ENCODE data around the gene WDFY4.

The WDFY4 gene

DNA sequence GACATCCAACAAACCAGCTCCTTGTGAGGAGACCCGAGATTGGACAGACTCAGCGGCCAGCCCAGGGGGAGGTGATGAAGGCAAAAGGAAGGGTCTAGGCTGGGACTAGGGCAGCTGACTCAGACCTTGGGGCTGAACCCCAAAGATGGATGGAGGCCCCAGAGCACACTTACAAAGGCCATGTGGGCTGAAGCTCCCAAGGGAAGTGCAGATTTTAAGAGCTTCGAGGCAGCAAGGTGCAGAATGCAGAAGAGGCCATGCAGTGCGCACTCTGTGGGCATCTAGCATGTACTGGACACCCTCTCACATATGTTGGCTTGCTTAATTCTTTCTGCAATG, 11.8 kb downstream of the WDFY4 start:
- Histone ChIP-seq H3K4me3 (ENCODE audit: low read depth, low read length) (no peak overlapping the region), H3K9ac (ENCODE audit: low read depth, low read length) (no peak overlapping the region), H3K27me3 (ENCODE audit: control insufficient read depth, insufficient read depth, low read length) (no peaks in the 10 kb centered on the region), H3K9me3 (ENCODE audit: control insufficient read depth, insufficient read depth, low read length) (no peaks in the 10 kb centered on the region), H3K4me1 (ENCODE audit: control insufficient read depth, insufficient read depth, low read length) (no peaks in the 10 kb centered on the region), H3K36me3 (ENCODE audit: control insufficient read depth, insufficient read depth, low read length) (no peaks in the 10 kb centered on the region)

DNA sequence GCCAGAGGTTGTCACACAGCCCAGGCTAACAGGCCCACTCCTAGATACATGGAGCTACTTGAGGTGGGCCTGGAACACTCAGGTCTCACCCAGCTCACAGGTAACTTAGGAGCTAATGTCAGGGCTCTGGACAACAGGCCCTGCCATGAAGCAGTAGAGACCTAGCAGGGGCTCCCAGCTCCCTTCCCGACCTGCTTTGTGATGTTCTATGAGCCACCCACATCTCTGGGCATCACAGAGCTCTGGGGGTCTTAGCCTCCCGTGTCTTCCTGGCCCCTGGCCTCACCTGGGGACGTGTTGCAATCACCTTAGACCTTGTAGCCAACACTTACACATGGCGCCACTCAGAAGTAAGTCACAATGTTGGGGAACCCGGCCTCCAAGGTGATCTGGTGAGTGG, 12.4 kb downstream of the WDFY4 start:
- H3K9ac ChIP-seq (ENCODE audit: low read depth, low read length): no peak overlapping the region
- no peaks in the 10 kb centered on the region for H3K9me3 ChIP-seq (ENCODE audit: control insufficient read depth, insufficient read depth, low read length)
- no peaks in the 10 kb centered on the region for H3K4me1 ChIP-seq (ENCODE audit: control insufficient read depth, insufficient read depth, low read length)
- no peaks in the 10 kb centered on the region for H3K36me3 ChIP-seq (ENCODE audit: control insufficient read depth, insufficient read depth, low read length)
- H3K27me3 ChIP-seq (ENCODE audit: control insufficient read depth, insufficient read depth, low read length): no peaks in the 10 kb centered on the region
- H3K4me3 ChIP-seq (ENCODE audit: low read depth, low read length): no peak overlapping the region

DNA sequence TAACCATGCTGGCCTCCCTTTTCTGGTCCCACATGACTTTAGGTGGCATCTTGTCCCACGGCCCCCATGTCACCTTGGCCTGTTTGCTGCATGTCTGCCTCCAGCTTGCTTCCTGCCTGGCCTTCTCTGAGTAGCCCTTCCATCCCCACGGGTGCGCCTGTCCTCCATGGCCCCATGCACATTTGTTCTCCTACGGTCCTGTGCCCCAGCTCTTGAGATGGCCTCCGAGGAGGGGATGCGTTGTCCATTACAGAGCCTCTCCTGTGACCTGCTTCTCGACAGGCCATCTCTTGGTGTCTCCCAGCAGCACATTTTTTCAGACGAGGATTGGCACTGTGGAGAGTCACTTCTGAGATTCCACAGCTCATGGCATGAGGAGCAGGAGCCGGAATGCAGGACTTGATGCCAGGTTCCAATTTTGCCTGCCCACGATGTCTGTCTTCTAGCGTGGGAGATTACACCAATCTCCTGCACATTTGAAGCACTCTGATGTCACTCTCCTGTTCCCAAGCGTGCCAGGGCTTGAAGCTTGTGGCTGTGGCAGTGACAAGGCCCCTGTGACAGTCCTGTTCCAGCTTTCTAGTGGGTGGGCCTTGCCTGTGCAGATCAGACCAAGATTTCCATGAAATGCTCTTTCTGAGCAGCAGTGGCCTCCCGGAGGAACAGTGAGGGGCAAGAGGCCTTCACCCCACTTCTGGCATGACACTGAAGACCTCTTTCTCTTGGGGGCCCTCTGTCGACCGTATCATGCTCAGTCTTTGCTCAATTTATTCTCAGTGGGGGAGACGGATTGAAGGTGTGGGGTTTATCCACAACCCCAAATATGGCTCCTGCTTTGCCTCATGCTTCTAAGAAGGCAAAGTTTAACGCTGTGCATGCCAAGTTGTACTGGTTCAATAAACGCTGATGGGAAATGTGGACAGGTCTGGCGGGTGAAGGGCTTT, 13.4 kb downstream of the WDFY4 start:
- Histone ChIP-seq H3K9me3 (ENCODE audit: control insufficient read depth, insufficient read depth, low read length) (no peaks in the 10 kb centered on the region), H3K9ac (ENCODE audit: low read depth, low read length) (no peak overlapping the region), H3K4me3 (ENCODE audit: low read depth, low read length) (no peak overlapping the region), H3K27me3 (ENCODE audit: control insufficient read depth, insufficient read depth, low read length) (no peaks in the 10 kb centered on the region), H3K4me1 (ENCODE audit: control insufficient read depth, insufficient read depth, low read length) (no peaks in the 10 kb centered on the region), H3K36me3 (ENCODE audit: control insufficient read depth, insufficient read depth, low read length) (no peaks in the 10 kb centered on the region)

DNA sequence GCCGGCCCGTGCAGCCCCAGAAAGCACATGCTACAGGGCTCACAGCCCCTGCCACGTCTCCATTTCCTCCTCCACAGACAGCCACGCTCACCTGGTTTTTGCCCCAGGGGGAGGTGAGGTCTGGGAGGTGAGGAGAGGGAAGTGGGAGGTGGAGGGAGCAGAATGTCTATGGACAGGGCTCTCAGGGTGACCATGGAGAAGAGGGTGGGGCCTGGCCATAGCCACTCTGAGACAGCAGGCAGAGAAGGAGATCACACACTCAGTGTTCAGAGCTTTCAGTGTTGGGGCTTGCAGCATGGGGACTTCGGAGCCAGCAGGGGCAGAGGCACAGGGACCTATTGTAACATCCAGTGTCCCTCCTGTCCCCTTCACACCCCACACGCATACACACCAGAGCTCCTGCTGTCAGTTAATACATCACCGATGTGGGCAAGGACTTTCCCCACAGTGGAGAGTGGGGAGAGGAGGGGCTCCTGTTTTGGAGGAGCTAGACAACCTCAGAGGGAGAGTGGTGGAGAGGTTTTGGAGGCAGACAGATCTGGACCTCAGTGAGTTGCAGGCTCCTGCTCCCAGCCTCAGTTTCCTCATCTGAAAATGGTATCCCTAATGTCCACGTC, 14.4 kb downstream of the WDFY4 start:
- Histone ChIP-seq H3K27me3 (ENCODE audit: control insufficient read depth, insufficient read depth, low read length) (no peaks in the 10 kb centered on the region), H3K9ac (ENCODE audit: low read depth, low read length) (no peak overlapping the region), H3K4me1 (ENCODE audit: control insufficient read depth, insufficient read depth, low read length) (no peaks in the 10 kb centered on the region)

DNA sequence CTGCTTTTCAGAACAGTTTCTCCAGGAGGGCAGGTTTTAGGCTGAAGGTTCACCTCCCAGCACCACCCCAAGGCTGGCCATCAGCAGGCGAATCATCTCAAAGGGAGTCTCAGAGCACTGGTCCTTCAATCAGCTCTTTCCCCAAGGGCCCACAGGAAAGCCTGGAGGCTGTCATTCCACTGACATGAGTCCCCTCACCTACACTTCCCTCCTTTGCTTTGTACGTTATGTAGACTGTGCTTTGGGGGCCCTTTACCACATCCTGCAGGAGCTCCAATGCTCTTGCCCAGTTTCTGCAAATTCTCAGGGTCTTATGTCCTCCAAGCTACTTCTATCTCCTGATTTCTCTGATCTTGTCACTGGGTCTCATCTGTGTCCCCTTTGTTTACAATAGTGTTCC, 15.4 kb downstream of the WDFY4 start:
- Histone ChIP-seq H3K36me3 (ENCODE audit: control insufficient read depth, insufficient read depth, low read length) (no peaks in the 10 kb centered on the region), H3K4me3 (ENCODE audit: low read depth, low read length) (no peak overlapping the region), H3K27me3 (ENCODE audit: control insufficient read depth, insufficient read depth, low read length) (no peaks in the 10 kb centered on the region), H3K4me1 (ENCODE audit: control insufficient read depth, insufficient read depth, low read length) (no peaks in the 10 kb centered on the region), H3K9ac (ENCODE audit: low read depth, low read length) (no peak overlapping the region), H3K9me3 (ENCODE audit: control insufficient read depth, insufficient read depth, low read length) (no peaks in the 10 kb centered on the region)

More for the DNA sequence above, 14.4 kb downstream of the WDFY4 start:
- Histone ChIP-seq H3K4me3 (ENCODE audit: low read depth, low read length) (no peak overlapping the region), H3K9me3 (ENCODE audit: control insufficient read depth, insufficient read depth, low read length) (no peaks in the 10 kb centered on the region), H3K36me3 (ENCODE audit: control insufficient read depth, insufficient read depth, low read length) (no peaks in the 10 kb centered on the region)

DNA sequence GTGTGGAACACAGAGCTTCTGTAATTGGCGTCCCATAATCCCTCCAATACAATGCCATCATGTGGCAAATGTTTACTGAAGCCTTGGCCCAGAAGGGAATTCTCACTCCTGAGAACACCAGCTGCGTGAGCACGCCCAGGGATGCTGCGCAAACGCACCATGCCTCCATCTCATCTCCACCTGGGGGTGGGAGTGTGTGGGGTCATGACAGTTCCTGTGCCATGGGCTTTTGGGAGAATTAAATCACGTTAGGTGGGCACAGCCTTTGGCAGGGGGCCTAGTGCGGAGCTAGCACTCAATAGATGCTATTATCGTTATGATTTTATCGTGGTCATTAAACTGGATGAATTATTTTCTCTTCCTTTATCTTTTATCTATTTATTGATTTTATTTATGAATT, 15.8 kb downstream of the WDFY4 start:
- Histone ChIP-seq H3K9me3 (ENCODE audit: control insufficient read depth, insufficient read depth, low read length) (no peaks in the 10 kb centered on the region), H3K27me3 (ENCODE audit: control insufficient read depth, insufficient read depth, low read length) (no peaks in the 10 kb centered on the region), H3K9ac (ENCODE audit: low read depth, low read length) (no peak overlapping the region), H3K4me1 (ENCODE audit: control insufficient read depth, insufficient read depth, low read length) (no peaks in the 10 kb centered on the region), H3K4me3 (ENCODE audit: low read depth, low read length) (no peak overlapping the region), H3K36me3 (ENCODE audit: control insufficient read depth, insufficient read depth, low read length) (no peaks in the 10 kb centered on the region)

DNA sequence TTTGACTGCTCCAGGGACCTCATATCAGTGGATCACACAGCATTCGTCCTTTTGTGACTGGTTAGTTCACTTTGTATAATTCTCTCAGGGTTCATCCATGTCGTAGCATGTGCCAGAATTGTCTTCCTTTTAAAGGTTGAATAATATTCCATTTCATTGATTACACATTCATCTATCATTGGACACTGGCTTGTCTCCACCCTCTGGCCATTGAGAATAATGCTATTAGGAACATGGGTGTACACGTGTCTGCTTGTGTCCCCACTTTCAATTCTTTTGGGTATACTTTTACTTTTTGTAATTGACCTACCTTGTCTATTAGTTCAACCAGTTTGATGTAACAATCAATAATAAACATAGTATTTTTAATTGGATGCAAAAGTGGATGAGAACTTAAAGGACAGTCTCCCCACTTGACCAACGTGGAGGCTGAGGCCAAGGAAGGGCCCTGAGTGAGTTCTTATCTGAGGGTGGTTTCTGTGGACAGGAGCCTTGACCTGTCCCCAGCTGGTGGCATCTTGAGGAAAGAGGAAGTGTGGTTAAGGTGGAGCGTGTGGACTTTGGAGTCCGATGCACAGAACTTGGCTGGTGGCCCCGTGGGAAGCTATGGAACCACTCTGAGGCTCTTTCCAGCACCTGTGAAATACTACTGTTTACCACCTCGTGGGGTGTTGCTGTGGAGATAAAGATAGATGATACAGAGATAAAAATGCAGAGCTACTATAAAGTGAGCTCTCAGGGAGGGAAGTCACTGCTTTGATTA, 16.6 kb downstream of the WDFY4 start:
- H3K4me3 ChIP-seq (ENCODE audit: low read depth, low read length): no peak overlapping the region
- H3K9ac ChIP-seq (ENCODE audit: low read depth, low read length): no peak overlapping the region
- no peaks in the 10 kb centered on the region for H3K4me1 ChIP-seq (ENCODE audit: control insufficient read depth, insufficient read depth, low read length)
- H3K36me3 ChIP-seq (ENCODE audit: control insufficient read depth, insufficient read depth, low read length): no peaks in the 10 kb centered on the region
- H3K9me3 ChIP-seq (ENCODE audit: control insufficient read depth, insufficient read depth, low read length): no peaks in the 10 kb centered on the region
- no peaks in the 10 kb centered on the region for H3K27me3 ChIP-seq (ENCODE audit: control insufficient read depth, insufficient read depth, low read length)

DNA sequence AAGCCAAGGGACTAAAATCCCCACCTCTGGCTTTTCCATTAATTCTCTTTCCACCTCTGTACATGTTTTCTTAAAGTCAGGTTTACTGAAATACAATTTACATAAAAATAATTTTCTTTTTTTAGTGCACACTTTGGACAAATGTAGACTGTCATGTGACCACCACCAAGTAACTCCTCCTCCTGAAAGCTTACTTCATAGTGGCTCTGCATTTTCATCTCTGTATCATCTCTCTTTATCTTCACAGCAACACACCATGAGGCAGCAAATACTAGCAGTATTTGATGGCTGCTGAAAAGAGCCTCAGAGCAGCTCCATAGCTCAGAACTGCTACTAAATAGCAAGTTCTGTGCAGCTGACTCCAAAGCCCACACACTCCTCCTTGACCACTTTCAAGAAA, 17.3 kb downstream of the WDFY4 start:
- no peaks in the 10 kb centered on the region for H3K9me3 ChIP-seq (ENCODE audit: control insufficient read depth, insufficient read depth, low read length)
- H3K4me3 ChIP-seq (ENCODE audit: low read depth, low read length): no peak overlapping the region
- no peaks in the 10 kb centered on the region for H3K36me3 ChIP-seq (ENCODE audit: control insufficient read depth, insufficient read depth, low read length)
- H3K27me3 ChIP-seq (ENCODE audit: control insufficient read depth, insufficient read depth, low read length): no peaks in the 10 kb centered on the region
- no peaks in the 10 kb centered on the region for H3K4me1 ChIP-seq (ENCODE audit: control insufficient read depth, insufficient read depth, low read length)
- H3K9ac ChIP-seq (ENCODE audit: low read depth, low read length): no peak overlapping the region

DNA sequence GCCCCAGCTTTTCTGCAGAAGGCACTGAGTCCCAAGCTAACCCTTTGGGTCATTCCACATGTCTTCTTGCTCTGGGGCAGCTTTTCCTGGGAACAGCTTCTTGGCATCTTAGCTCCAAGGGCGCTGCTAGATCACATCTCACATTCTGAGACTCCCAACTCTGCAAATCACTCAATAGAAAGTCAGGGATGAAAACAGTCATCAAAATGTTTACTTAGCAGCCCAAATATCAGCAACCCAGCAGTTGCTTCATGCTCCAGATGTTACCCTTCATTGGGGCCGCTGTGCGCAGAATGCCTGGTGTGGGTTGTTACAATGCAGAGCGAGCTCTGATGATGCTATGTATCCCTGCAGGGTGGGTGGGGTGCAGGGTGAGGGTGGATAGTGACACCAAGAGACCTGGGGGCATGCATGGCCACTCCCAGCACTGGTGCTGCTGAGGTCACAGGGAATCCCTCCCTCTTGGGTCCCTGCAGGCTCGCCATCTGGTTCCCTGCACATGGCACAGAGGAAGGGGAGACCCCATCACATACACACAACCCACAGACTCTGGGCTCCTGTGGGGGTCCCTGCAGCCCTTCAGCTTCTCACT, 19.0 kb downstream of the WDFY4 start:
- no peak overlapping the region for H3K4me3 ChIP-seq (ENCODE audit: low read depth, low read length)
- H3K9ac ChIP-seq (ENCODE audit: low read depth, low read length): no peak overlapping the region
- no peaks in the 10 kb centered on the region for H3K36me3 ChIP-seq (ENCODE audit: control insufficient read depth, insufficient read depth, low read length)
- H3K9me3 ChIP-seq (ENCODE audit: control insufficient read depth, insufficient read depth, low read length): no peaks in the 10 kb centered on the region
- no peaks in the 10 kb centered on the region for H3K27me3 ChIP-seq (ENCODE audit: control insufficient read depth, insufficient read depth, low read length)
- H3K4me1 ChIP-seq (ENCODE audit: control insufficient read depth, insufficient read depth, low read length): no peaks in the 10 kb centered on the region

DNA sequence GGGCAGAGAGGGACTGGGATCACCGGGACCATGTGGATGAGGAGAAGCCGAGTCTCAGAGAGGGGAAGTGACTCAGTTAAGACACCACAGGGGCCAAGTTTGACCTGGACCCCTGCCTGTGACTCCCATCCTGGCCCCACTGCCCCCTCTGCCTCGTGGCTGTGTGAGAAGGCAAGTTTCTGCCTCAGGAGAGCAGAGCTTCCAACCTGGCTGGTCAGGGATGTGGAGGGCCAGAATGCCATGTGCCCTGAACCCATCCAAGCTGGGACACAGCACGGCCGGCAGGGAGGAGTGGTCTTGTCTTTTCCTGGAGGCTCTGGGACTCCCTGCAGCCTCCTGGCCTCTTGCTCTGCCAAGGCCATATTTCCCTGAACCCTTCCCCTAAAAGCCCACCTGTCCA, 19.5 kb downstream of the WDFY4 start:
- Histone ChIP-seq H3K36me3 (ENCODE audit: control insufficient read depth, insufficient read depth, low read length) (no peaks in the 10 kb centered on the region), H3K27me3 (ENCODE audit: control insufficient read depth, insufficient read depth, low read length) (no peaks in the 10 kb centered on the region), H3K4me3 (ENCODE audit: low read depth, low read length) (no peak overlapping the region), H3K4me1 (ENCODE audit: control insufficient read depth, insufficient read depth, low read length) (no peaks in the 10 kb centered on the region), H3K9ac (ENCODE audit: low read depth, low read length) (no peak overlapping the region), H3K9me3 (ENCODE audit: control insufficient read depth, insufficient read depth, low read length) (no peaks in the 10 kb centered on the region)

DNA sequence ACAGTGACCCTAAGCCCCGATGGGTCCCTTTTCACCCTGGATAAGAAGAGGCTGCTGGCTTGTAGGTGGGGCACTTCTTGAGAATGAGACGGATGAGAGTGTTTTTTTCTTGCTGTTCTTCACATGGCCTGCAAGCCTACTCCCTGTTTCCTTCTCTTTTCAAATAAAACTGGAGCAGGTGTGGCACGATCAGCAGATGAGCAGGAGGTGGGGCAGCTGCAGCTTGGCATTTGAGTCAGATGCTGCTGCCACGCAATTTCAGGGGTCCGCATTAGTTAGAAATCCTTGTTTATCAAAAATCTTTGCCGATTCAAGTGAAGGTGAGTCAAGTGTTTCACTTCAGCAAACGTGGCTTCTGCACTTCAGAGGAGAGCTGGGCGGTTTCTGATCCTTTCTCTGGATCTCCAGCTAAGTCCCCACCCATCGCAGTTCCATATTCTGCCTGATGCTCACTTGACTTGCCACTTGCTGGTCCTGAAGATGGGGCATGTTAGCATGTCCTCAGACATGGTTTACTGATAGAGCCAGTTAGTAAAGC, 20.8 kb downstream of the WDFY4 start:
- Histone ChIP-seq H3K9me3 (ENCODE audit: control insufficient read depth, insufficient read depth, low read length) (no peaks in the 10 kb centered on the region), H3K9ac (ENCODE audit: low read depth, low read length) (no peak overlapping the region), H3K4me3 (ENCODE audit: low read depth, low read length) (no peak overlapping the region), H3K27me3 (ENCODE audit: control insufficient read depth, insufficient read depth, low read length) (no peaks in the 10 kb centered on the region), H3K4me1 (ENCODE audit: control insufficient read depth, insufficient read depth, low read length) (no peaks in the 10 kb centered on the region), H3K36me3 (ENCODE audit: control insufficient read depth, insufficient read depth, low read length) (no peaks in the 10 kb centered on the region)

Data from iPS-15b (cell line).